WI38 (cell line): ENCODE results near the gene IL17RA.

ENCODE experiments used
- H3K4me3 ChIP-seq: 2 replicates; pipeline ENCODE4 v1.5.1; 2011; ENCODE audit warnings: low read depth, mild to moderate bottlenecking, control low read depth, low read length
- TF ChIP-seq, protein P1 (sequence below): IDR thresholded peaks from 2 replicates; pipeline ENCODE4 v1.5.1; 2012; ENCODE audit warnings: low read depth, mild to moderate bottlenecking, control low read depth, low read length

IL17RA gene

GRCh38 chr22:17112491-17113042 is 27.8 kb downstream of the IL17RA start:
- TF ChIP-seq, protein P1, sequence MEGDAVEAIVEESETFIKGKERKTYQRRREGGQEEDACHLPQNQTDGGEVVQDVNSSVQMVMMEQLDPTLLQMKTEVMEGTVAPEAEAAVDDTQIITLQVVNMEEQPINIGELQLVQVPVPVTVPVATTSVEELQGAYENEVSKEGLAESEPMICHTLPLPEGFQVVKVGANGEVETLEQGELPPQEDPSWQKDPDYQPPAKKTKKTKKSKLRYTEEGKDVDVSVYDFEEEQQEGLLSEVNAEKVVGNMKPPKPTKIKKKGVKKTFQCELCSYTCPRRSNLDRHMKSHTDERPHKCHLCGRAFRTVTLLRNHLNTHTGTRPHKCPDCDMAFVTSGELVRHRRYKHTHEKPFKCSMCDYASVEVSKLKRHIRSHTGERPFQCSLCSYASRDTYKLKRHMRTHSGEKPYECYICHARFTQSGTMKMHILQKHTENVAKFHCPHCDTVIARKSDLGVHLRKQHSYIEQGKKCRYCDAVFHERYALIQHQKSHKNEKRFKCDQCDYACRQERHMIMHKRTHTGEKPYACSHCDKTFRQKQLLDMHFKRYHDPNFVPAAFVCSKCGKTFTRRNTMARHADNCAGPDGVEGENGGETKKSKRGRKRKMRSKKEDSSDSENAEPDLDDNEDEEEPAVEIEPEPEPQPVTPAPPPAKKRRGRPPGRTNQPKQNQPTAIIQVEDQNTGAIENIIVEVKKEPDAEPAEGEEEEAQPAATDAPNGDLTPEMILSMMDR: no peak
- no peak overlapping the region for H3K4me3 ChIP-seq

GRCh38 chr22:17113600-17113999 is 28.8 kb downstream of the IL17RA start:
- TF ChIP-seq, protein P1: no peak
- no peak overlapping the region for H3K4me3 ChIP-seq

DNA sequence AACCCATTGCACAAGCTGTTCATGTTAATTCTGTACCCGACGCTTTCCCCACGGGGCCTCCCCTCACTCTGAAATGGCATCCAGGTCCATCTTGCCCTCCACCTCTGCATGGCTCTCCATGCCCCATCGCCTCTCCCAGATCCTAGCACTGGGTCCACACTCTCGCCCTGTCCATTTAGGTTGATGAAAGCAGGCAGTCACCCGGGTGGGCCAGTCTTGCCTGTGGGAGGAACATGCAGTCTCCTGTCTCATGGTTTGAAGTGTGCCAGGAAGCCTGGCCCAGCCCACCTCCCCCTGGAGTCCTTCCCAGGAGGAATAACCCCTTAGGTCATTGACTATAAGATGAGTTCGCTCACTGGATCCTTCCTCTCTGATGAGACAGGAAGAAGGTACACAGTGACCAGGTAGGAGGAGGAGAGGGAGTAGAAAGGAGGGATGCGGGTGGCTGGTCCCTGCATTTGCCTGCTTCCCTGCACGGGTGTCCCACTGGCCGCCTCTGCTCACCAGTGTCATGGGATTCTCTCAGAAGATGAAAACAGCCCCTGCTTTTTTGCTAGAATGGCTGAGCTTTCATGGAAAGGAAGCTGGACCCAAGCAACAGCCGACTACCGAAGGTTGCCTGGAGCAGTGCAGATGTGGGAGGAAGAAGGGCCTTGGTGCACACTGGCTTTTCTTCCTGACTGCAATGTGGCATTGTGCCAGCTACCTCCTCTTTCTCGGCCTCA is 29.5 kb downstream of the IL17RA start:
- TF ChIP-seq, protein P1: no peak
- no peak overlapping the region for H3K4me3 ChIP-seq

DNA sequence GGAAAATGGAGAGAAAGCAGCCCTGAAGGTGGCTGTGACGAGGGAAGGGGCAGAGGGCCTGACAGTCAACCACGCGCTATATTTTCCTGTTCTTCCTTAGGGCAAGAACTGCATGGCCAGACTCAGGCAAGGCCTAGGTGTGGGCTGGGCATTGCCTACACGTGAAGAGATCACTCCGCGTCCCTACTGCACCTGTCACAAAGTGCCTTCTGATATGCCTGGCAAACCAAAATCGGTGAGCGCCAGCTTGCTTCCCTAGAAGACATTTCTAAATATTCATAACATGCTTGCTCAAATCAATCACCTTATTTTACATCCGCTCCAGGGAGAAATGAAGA is 30.1 kb downstream of the IL17RA start:
- no peak overlapping the region for H3K4me3 ChIP-seq
- TF ChIP-seq, protein P1: no peak

- TF ChIP-seq, protein P1: no peak
- no peak overlapping the region for H3K4me3 ChIP-seq
Measured at GRCh38 chr22:17115236-17115635, 30.4 kb downstream of the IL17RA start.

GRCh38 chr22:17115945-17116565 is 31.3 kb downstream of the IL17RA start:
- TF ChIP-seq, protein P1: no peak
- no peak overlapping the region for H3K4me3 ChIP-seq
